NT2/D1 (cell line): ENCODE measurements around the gene FZD4.

ENCODE experiments used
- SUZ12 ChIP-seq: IDR thresholded peaks from 2 replicates; pipeline ENCODE4 v1.6.1; 2011; ENCODE audit not compliant: insufficient read length, insufficient read depth; ENCODE audit errors: extremely low read depth
- YY1 ChIP-seq: IDR thresholded peaks from 2 replicates; pipeline ENCODE4 v1.6.1; 2011; ENCODE audit not compliant: insufficient read length, insufficient read depth

DNA sequence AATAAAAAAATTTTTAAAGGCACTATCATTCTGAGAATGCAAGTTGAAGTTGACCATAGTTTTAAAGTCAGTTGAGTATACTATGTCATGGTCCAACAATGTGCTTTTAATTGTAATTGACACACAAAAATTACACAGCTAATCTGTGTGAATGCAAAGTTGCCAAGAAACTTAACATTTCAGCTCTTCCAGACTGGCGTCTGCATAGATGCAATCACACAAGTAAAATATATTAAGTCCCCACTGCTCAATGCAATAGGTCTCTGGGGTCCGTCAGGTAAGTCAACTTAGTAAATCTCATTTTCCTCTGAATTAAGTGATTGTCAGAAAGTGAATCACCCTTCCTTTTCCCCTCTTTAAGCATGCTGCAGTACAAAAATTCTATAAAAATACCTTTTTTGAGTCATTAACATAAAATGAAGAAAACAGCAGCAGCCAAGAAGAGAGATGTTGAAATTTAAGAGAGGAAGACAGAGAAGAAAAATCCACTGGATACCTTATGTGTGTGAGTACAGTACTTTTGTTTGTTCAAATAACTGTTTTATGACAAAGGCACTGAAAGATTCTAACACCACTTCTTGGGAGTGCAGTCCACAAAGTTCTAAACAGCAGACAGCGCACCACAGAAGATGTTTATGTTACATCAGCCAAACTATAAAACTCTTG lies 5.1 kb downstream of the FZD4 start:
- TF ChIP-seq SUZ12 (no peak), YY1 (no peak)
